Tibial nerve (tissue), 4 donors: Measurements from ENCODE around the gene KIAA1217.

Source experiments
- CTCF ChIP-seq, 5 experiments: fragments of 200-600 bp in 3 of 5; fragments of 450-650 bp in 2 of 5; sonication (generic) in 3 of 5; IDR thresholded peaks; one replicate each; pipeline ENCODE4 v1.5.1; 2016 to 2019; ENCODE audit warnings: antibody characterized with exemption in 5 of 5, mild to moderate bottlenecking in 3 of 5, moderate library complexity in 2 of 5
- EP300 ChIP-seq, 2 donors: sonication (generic); formaldehyde crosslinking; IDR thresholded peaks; one replicate each; pipeline ENCODE4 v1.6.1; 2017; ENCODE audit warnings: antibody characterized with exemption in 2 of 2, mild to moderate bottlenecking in 1 of 2

DNA sequence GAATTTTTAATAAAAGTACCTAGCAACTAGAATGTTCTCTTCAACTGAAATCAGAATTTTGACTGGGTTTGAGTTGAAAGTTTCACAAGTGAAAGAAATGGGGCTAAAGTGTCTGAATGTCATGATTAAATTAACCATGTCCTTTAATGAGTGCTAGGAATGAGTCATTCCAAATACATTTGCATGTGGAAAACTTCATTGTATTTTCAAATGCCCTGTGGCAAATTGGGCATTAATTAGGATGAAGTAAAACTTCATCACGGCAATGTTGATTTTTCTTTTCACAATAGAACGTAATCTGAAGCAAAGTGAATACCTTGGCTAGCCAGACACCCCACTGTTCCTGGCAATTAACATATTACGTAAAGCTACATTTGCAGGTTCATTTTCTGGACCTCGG lies 166.6 kb downstream of the KIAA1217 start:
- TF ChIP-seq CTCF (IDR thresholded peaks at IDR 0.05) (no peak), EP300 (IDR thresholded peaks at IDR 0.05) (no peak)
